HUES64 (cell line): Measurements from ENCODE around the gene PAX5.

Experiments used
- H3K27ac ChIP-seq: 2 replicates; pipeline ENCODE4 v1.7.0; 2013; ENCODE audit warnings: low read depth, low read length, inconsistent platforms
- H3K27me3 ChIP-seq: 2 replicates; pipeline ENCODE4 v1.6.1; 2013; ENCODE audit warnings: mild to moderate bottlenecking, low read length; ENCODE audit not compliant: insufficient read depth
- H3K36me3 ChIP-seq: 2 replicates; pipeline ENCODE4 v1.6.1; 2013; ENCODE audit warnings: mild to moderate bottlenecking, low read length; ENCODE audit not compliant: insufficient read depth
- H3K4me1 ChIP-seq: 2 replicates; pipeline ENCODE4 v1.6.1; 2013; ENCODE audit warnings: mild to moderate bottlenecking, low read length, moderate library complexity; ENCODE audit not compliant: insufficient read depth
- H3K4me3 ChIP-seq: 2 replicates; pipeline ENCODE4 v1.5.1; 2013; ENCODE audit warnings: mild to moderate bottlenecking, low read length, moderate library complexity
- H3K9ac ChIP-seq: 2 replicates; pipeline ENCODE4 v1.6.1; 2013; ENCODE audit warnings: mild to moderate bottlenecking, low read depth, low read length
- H3K9me3 ChIP-seq: 2 replicates; pipeline ENCODE4 v1.6.1; 2013; ENCODE audit warnings: low read depth, low read length; ENCODE audit not compliant: insufficient read depth
- WGBS: fragments of 150-250, 120-280 bp; methylation state at CpG from one replicate; pipeline ENCODE4 v1.1.7; 2013; ENCODE audit warnings: missing lambda C conversion rate; 5-methylcytosine and 5-hydroxymethylcytosine counted together

PAX5 gene

DNA sequence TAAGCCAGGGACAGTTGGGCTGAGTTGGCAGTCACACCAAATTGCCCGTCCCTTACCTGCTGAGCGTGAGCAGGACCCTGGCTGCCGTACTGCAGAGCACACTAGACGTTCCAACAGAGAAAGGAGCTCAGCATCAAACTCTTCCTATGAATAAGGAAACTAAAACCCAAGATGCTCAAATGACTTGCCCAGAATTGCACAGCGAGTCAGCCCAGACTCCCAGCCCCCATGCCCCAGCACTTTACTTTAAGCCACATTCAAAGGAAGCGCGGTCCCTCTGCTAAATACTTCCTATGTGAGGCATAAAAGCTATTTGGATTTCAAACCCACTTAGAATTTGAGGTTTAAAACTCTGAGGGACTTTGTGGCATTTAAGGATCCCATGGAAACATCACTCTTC lies 23.9 kb downstream of the PAX5 start:
- peaks cover 17% of the 10 kb centered on the region for H3K27me3 ChIP-seq
- no peak overlapping the region for H3K9ac ChIP-seq
- WGBS = 86% methylated on average over 7 of the region's 7 CpGs
- H3K9me3 ChIP-seq = no peaks in the 10 kb centered on the region
- no peaks in the 10 kb centered on the region for H3K36me3 ChIP-seq
- no peaks in the 10 kb centered on the region; the same call in 1 of the 2 replicates for H3K4me1 ChIP-seq
- no peak overlapping the region for H3K27ac ChIP-seq
- no peak overlapping the region for H3K4me3 ChIP-seq

DNA sequence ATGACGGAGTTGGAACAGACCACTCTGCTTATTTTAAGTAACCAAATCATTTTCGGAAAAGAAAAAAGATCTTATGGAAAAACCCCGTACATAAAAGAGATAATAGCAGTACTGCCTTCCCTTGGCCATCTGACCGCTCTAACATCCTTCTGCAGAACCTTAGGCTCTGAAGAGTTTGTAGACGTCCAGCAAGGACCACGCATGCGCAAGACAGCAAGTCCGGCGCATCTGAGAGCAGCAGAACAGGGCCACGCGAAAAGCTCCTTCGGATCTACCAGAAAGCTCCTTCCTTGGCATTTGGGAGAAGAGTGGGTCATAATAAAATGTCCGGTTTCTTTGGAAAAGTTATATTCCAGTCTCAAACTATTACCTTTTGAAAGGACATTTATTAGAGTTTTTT lies 26.8 kb downstream of the PAX5 start:
- Histone ChIP-seq H3K27ac (no peak overlapping the region), H3K36me3 (no peaks in the 10 kb centered on the region), H3K27me3 (peaks cover 46% of the 10 kb centered on the region), H3K4me1 (peaks cover 2% of the 10 kb centered on the region; the same call in 1 of the 2 replicates), H3K9ac (no peak overlapping the region), H3K4me3 (no peak overlapping the region), H3K9me3 (no peaks in the 10 kb centered on the region)
- WGBS = 87% methylated on average over 12 of the region's 13 CpGs

DNA sequence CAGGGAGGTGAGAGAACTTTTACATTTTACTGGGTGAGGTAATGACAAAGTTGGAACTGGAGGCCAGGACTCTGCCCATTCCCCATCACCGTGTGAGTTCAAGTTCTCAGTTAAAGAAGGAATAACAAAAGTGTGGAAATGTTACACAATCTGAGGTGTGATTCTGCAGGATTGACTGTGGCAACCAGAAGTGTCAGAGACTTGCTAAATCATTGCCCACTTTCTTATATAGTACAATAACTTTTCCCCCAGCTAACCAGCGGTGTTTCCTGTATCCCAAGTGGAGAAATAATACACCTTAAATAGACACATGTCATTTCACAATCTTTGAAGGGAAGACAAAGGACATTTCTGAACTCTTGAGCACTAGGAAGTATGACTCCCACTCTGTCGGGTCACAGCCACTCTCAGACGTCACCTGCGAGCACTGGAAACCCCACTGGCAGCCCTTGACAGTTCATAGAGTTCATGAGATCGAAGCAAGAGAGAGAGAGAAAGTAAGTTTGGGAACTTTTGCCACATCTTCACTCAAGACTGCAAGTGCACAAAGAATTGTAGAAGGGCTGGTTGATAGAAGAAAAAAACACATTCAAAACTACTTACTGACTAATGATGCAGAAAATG lies 28.4 kb downstream of the PAX5 start:
- Histone ChIP-seq H3K27ac (no peak overlapping the region), H3K4me1 (peaks cover 2% of the 10 kb centered on the region; the same call in 1 of the 2 replicates), H3K4me3 (no peak overlapping the region), H3K36me3 (no peaks in the 10 kb centered on the region), H3K27me3 (peaks cover 63% of the 10 kb centered on the region), H3K9me3 (no peaks in the 10 kb centered on the region), H3K9ac (no peak overlapping the region)
- WGBS = 81% methylated on average over 6 of the region's 6 CpGs

DNA sequence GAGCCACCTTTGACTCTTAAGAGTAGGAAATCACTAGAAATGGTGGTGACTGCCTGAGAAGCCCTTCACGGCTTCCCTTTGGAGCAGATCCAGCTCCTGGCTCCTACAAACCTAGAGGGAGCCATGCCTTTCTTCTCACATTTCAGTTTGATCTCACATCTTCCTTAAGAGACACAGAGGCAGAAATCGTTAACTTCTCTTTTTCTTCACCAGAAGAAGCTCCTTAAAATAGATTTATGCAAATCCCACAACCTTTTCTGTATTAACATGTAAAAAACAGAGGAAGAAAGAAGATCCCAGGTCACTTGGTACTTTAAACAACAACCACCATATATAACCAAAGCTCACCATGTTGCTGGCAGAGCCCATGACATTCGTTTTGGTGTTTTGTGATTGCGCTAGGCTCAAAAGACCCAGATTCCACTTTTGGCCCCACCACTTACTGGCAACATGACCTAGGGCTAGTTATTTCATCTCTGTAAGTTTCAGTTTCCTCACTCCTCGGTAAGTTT lies 29.6 kb downstream of the PAX5 start:
- Histone ChIP-seq H3K36me3 (no peaks in the 10 kb centered on the region), H3K27me3 (peaks cover 72% of the 10 kb centered on the region), H3K9me3 (no peaks in the 10 kb centered on the region), H3K27ac (no peak overlapping the region), H3K9ac (no peak overlapping the region), H3K4me3 (no peak overlapping the region), H3K4me1 (peaks cover 2% of the 10 kb centered on the region; the same call in 1 of the 2 replicates)
- 73% methylated on average over 4 of the region's 5 CpGs for WGBS

DNA sequence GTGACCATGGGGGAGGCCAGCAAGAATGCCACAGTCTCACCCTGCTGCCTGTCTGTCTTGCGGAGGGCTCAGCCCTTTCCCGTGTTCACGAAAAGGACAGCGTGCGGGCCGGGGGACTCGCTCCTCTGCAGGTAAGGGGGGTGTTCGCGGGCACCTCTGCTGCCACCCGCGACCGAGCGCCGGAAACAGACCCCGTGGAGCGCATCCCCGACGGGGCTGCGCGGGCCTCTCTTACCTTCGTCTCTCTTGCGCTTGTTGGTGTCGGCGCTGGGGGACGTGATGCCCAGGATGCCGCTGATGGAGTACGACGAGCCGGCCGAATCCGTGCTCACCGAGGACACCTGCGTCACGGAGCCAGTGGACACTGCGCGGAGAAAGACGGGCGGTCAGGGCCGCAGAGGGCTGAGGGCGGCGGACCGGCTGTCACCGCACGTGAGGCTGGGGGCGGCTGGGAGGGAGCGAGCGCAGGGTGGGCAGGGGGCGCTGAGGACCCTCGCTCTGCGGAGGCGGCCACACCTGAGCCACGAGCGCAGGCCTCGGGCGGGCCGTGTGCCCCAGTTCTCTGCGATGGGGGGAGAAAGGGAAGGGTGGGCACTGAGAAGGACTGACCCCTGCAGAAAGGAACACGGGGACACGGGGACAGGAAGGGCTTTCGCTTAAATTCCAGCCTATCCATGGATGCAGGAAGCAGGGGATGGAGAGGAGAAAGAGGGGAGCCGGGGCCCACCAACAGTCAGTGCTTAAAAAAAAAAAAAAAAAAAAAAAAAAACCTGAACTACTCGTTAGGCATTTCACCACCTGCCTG lies 31.5 kb downstream of the PAX5 start:
- peaks cover 5% of the 10 kb centered on the region for H3K4me1 ChIP-seq
- H3K9ac ChIP-seq = no peak overlapping the region
- 7% methylated on average over 61 of the region's 62 CpGs for WGBS
- H3K27me3 ChIP-seq = peaks cover 84% of the 10 kb centered on the region
- H3K27ac ChIP-seq = no peak overlapping the region
- H3K36me3 ChIP-seq = no peaks in the 10 kb centered on the region
- peak overlapping the region; percentile 45 for H3K4me3 ChIP-seq
- no peaks in the 10 kb centered on the region for H3K9me3 ChIP-seq

DNA sequence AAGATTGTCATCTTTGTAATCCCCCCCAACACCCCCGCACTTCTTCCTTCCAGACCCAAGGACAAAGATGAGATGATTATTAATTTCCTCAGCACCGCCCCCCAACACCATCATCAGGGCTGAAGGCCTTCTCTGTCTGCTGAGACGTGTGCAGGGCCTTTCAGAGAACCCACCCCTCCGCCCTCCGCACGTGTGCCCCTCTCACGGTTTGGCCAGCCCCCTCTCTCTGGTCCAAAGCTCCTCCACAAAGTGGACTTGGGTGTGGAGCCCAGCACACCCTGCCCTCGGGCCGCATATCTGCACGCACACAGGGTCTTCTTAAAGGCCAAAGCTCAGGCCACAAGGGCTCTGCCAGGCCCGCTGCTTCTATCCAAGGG lies 32.0 kb downstream of the PAX5 start:
- Histone ChIP-seq H3K4me1 (peaks cover 10% of the 10 kb centered on the region), H3K9me3 (no peaks in the 10 kb centered on the region), H3K27me3 (peaks cover 85% of the 10 kb centered on the region), H3K9ac (no peak overlapping the region), H3K4me3 (peak overlapping the region; percentile 45; the same call in 1 of the 2 replicates), H3K36me3 (no peaks in the 10 kb centered on the region), H3K27ac (no peak overlapping the region)
- 62% methylated on average over 11 of the region's 11 CpGs for WGBS

DNA sequence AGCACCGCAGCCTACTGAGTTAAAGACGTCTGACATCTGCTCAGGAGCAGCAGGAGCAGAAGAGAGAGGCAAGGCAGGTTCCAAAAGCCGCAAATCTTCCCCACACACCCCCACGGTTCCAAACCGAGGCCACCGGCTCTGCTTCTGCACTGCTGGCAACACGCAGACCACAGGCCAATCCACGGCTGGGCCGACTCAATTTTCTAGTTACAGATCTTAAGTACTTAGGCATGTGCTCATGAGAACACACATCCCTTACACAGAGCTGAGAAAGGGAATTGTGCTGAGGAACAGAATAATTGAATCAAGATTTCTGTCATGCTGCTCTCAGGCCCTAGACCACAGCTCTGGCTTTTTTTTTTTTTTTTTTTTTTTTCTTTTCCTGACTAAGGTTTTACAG lies 32.6 kb downstream of the PAX5 start:
- H3K4me1 ChIP-seq = peaks cover 16% of the 10 kb centered on the region; the same call in 1 of the 2 replicates
- no peaks in the 10 kb centered on the region for H3K9me3 ChIP-seq
- no peak overlapping the region for H3K4me3 ChIP-seq
- H3K36me3 ChIP-seq = no peaks in the 10 kb centered on the region
- peaks cover 84% of the 10 kb centered on the region for H3K27me3 ChIP-seq
- H3K27ac ChIP-seq = no peak overlapping the region
- no peak overlapping the region for H3K9ac ChIP-seq
- 80% methylated on average over 9 of the region's 9 CpGs for WGBS

DNA sequence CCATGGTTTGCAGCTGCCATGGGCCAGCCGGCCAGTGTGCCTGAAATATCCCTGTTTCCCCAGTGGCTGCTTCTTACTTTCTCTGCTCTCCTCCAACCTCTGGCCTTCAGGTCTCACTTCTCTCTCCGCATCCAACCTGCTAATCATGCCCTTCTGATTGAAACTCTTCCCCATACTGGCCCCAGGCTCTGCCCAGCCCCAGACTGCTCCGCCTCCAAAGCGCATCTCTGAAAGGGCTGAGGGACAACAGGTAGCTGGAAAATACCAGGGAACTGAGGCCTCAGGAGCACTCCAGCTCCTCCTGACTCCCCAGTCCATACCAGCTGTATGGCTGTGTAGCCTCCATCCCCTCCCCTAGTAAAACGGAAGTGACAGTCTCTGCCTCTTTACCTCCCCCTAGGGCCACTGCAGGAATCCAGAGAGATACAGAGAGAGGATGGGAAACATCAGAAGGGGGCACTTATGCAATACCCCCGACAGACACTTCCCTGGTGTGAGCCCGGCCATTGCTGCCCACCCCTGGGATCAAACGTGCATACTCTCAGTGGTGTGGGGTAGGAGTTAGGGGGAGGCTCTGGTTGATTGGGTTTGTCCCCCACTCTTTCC lies 34.2 kb downstream of the PAX5 start:
- H3K9me3 ChIP-seq = no peaks in the 10 kb centered on the region
- H3K27ac ChIP-seq = no peak overlapping the region
- H3K36me3 ChIP-seq = no peaks in the 10 kb centered on the region
- no peak overlapping the region for H3K4me3 ChIP-seq
- no peak overlapping the region for H3K9ac ChIP-seq
- peaks cover 75% of the 10 kb centered on the region for H3K27me3 ChIP-seq
- peaks cover 21% of the 10 kb centered on the region; the same call in 1 of the 2 replicates for H3K4me1 ChIP-seq
- WGBS = 79% methylated on average over 7 of the region's 8 CpGs

DNA sequence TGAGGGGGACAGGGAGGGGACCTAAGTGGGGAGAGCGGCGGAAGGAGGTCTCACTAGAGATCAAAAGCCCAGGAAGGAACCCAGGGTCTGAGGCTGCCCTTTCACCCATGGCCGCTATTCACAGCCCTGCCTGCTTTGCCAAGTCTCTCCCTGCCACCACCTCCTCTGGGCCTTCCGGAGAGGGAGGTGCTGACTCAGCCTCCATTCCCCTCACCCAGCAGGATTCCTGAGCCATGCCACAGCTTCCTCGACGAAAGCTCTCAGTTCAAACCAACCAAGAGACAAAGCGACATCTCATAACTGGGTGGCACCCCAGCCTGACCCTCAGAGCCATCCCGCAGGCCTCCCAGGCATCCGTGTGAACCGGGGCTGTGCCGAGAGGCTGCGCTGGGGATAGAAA lies 36.7 kb downstream of the PAX5 start:
- H3K4me1 ChIP-seq = peaks cover 18% of the 10 kb centered on the region; the same call in 1 of the 2 replicates
- H3K9ac ChIP-seq = no peak overlapping the region
- H3K27me3 ChIP-seq = peaks cover 60% of the 10 kb centered on the region
- H3K36me3 ChIP-seq = no peaks in the 10 kb centered on the region
- H3K27ac ChIP-seq = no peak overlapping the region
- no peak overlapping the region for H3K4me3 ChIP-seq
- 63% methylated on average over 12 of the region's 12 CpGs for WGBS
- H3K9me3 ChIP-seq = no peaks in the 10 kb centered on the region

DNA sequence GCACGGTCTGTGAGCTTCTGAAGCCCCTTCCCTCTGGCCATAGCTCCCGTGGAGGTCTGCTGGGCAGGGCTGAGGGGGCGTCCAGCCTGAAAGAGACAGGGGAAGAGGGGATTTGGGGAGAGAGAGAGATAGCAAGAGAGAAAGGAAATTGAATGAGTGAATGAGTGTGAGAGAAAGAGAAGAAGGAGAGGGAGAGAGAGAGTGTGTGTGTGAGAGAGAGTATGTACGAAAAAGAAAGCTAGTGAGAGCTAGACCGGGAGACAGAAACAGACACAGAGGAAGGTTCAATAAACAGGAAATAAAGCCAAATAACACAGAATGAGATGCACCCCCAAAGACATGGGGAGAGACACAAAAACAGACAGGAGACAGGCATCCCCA lies 37.4 kb downstream of the PAX5 start:
- 73% methylated on average over 5 of the region's 5 CpGs for WGBS
- no peak overlapping the region for H3K9ac ChIP-seq
- no peak overlapping the region for H3K4me3 ChIP-seq
- H3K27ac ChIP-seq = no peak overlapping the region
- H3K9me3 ChIP-seq = no peaks in the 10 kb centered on the region
- no peaks in the 10 kb centered on the region for H3K36me3 ChIP-seq
- peaks cover 18% of the 10 kb centered on the region; the same call in 1 of the 2 replicates for H3K4me1 ChIP-seq
- peaks cover 56% of the 10 kb centered on the region for H3K27me3 ChIP-seq
